B cell (primary cell): ENCODE measurements around the gene CXXC4. TPM values are rescaled to one million over a fixed set of nuclear protein-coding genes. Genes with fewer than 3 reads are reported as not detected.

Experiments
- ATAC-seq: fragments of 200-7000 bp; cut with Tn5 transposase; one replicate; pipeline ENCODE4 v1.10.0; 2021; ENCODE audit warnings: low read depth, mild to moderate bottlenecking, moderate number of reproducible peaks, moderate library complexity
- CTCF ChIA-PET: fragments of 350-600 bp; sonication (Branson Sonifier 250); formaldehyde crosslinking; loops from one replicate; lab custom pipeline; 2021; ENCODE audit warnings: antibody characterized with exemption, inconsistent platforms; lab: Charles Lee
- POLR2A ChIA-PET: fragments of 350-600 bp; sonication (Branson Sonifier 250); formaldehyde crosslinking; loops from one replicate; lab custom pipeline; 2021; ENCODE audit warnings: antibody characterized with exemption; lab: Charles Lee
- DNase-seq: peaks from one replicate; pipeline ENCODE4 v3.0.0; 2013
- H2AFZ ChIP-seq: 2 replicates; pipeline ENCODE4 v1.6.1; 2012; ENCODE audit warnings: mild to moderate bottlenecking, low read depth, low read length; ENCODE audit not compliant: insufficient read depth, poor library complexity, severe bottlenecking
- H3K27ac ChIP-seq, 2 donors: 1 replicate in 1 of 2; 2 replicates in 1 of 2; pipeline ENCODE4 v1.5.1; 2012 to 2013; ENCODE audit warnings: low read length in 2 of 2, mild to moderate bottlenecking in 2 of 2, moderate library complexity in 1 of 2
- H3K27me3 ChIP-seq, 4 experiments: fragments of 200-600 bp in 1 of 4; sonication (generic) in 1 of 4; replicated peaks in 1 of 4; 1 replicate in 2 of 4; 2 replicates in 2 of 4; pipeline versions ENCODE4 v1.6.1 to v1.7.0; 2013 to 2016; ENCODE audit warnings: low read length in 3 of 4, mild to moderate bottlenecking in 2 of 4, mixed read lengths in 1 of 4, moderate library complexity in 1 of 4; ENCODE audit not compliant: insufficient read depth in 4 of 4, control insufficient read depth in 3 of 4; ENCODE audit errors: control extremely low read depth in 1 of 4
- H3K36me3 ChIP-seq, 2 experiments: replicated peaks in 1 of 2; 1 replicate in 1 of 2; 2 replicates in 1 of 2; pipeline versions ENCODE4 v1.6.1 to v1.7.1; 2013; ENCODE audit warnings: low read length in 1 of 2; ENCODE audit not compliant: insufficient read depth in 2 of 2, control insufficient read depth in 1 of 2; ENCODE audit errors: control extremely low read depth in 1 of 2, extremely low read depth in 1 of 2
- H3K4me1 ChIP-seq, 2 donors: fragments of 200-600 bp in 1 of 2; sonication (generic) in 1 of 2; 1 replicate in 1 of 2; 2 replicates in 1 of 2; pipeline versions ENCODE4 v1.5.1 to v1.6.1; 2013 to 2017; ENCODE audit warnings: low read length in 2 of 2; ENCODE audit not compliant: control insufficient read depth in 2 of 2, insufficient read depth in 2 of 2
- H3K4me2 ChIP-seq: replicated peaks from 2 replicates; pipeline ENCODE3; 2012; ENCODE audit warnings: mild to moderate bottlenecking, low read depth, low read length; ENCODE audit not compliant: poor library complexity, severe bottlenecking
- H3K4me3 ChIP-seq, 5 experiments: fragments of 200-600 bp in 1 of 5; sonication (generic) in 1 of 5; 1 replicate in 3 of 5; 2 replicates in 2 of 5; pipeline versions ENCODE4 v1.5.1 to v1.7.0; 2011 to 2016; ENCODE audit warnings: low read length in 4 of 5, mild to moderate bottlenecking in 4 of 5, low read depth in 2 of 5, control low read depth in 1 of 5, moderate library complexity in 1 of 5; ENCODE audit not compliant: insufficient read depth in 1 of 5; ENCODE audit errors: control extremely low read depth in 1 of 5, extremely low read depth in 1 of 5
- H3K79me2 ChIP-seq: fragments of 200-600 bp; sonication (generic); one replicate; pipeline ENCODE4 v1.6.0; 2016; ENCODE audit warnings: low read length; ENCODE audit not compliant: control insufficient read depth, insufficient read depth
- H3K9ac ChIP-seq: fragments of 200-600 bp; sonication (generic); 2 replicates; pipeline ENCODE4 v1.6.1; 2017; ENCODE audit warnings: mild to moderate bottlenecking, low read length, moderate library complexity
- H3K9me3 ChIP-seq, 3 donors: one replicate each; pipeline versions ENCODE4 v1.6.1 to v1.7.1; 2013; ENCODE audit warnings: low read length in 2 of 3; ENCODE audit not compliant: control insufficient read depth in 2 of 3, insufficient read depth in 1 of 3; ENCODE audit errors: control extremely low read depth in 1 of 3
- H4K20me1 ChIP-seq: 2 replicates; pipeline ENCODE4 v1.6.0; 2012; ENCODE audit warnings: mild to moderate bottlenecking, low read length; ENCODE audit not compliant: insufficient read depth, control insufficient read depth, poor library complexity, severe bottlenecking
- H3K27ac Mint-ChIP-seq: one replicate; pipeline ENCODE4 v1.8.0; 2021; ENCODE audit warnings: mixed read lengths
- H3K27me3 Mint-ChIP-seq: one replicate; pipeline ENCODE4 v1.8.0; 2021; ENCODE audit warnings: mixed read lengths
- H3K4me1 Mint-ChIP-seq: one replicate; pipeline ENCODE4 v1.8.0; 2021; ENCODE audit warnings: mixed read lengths
- H3K4me3 Mint-ChIP-seq: one replicate; pipeline ENCODE4 v1.8.0; 2021; ENCODE audit warnings: mixed read lengths
- H3K9me3 Mint-ChIP-seq: one replicate; pipeline ENCODE4 v1.8.0; 2022; ENCODE audit warnings: mixed read lengths; ENCODE audit not compliant: insufficient read depth
- EZH2 ChIP-seq: IDR thresholded peaks from 2 replicates; pipeline ENCODE4 v1.6.1; 2012; ENCODE audit warnings: borderline replicate concordance, low read depth, mild to moderate bottlenecking, moderate library complexity, low read length; ENCODE audit not compliant: insufficient read depth, poor library complexity, severe bottlenecking
- WGBS: methylation state at CpG from one replicate; pipeline ENCODE4 v1.1.5; 2013; ENCODE audit warnings: missing lambda C conversion rate; ENCODE audit not compliant: insufficient coverage; 5-methylcytosine and 5-hydroxymethylcytosine counted together
- intact Hi-C: fragments of 100-400 bp; cut with micrococcal nuclease; formaldehyde crosslinking; loops from one replicate; pipeline ENCODE4 v1.10.0; 2022
- polyA plus RNA-seq: library from polyadenylated mRNA; depleted of rRNA; stranded (reverse); fragments of >200 nt; gene quantifications from 2 replicates; pipeline ENCODE4 v1.2.3, GENCODE V29; 2012
- total RNA-seq, 2 donors: library from RNA; stranded (reverse); fragments of 120-200 nt in 1 of 2; gene quantifications; 1 replicate in 1 of 2; 2 replicates in 1 of 2; pipeline versions ENCODE4 v1.2.3 to v1.2.4, GENCODE V29; 2013 to 2022
- TF ChIP-seq, protein P1 (sequence below): fragments of 200-600 bp; IDR thresholded peaks from one replicate; pipeline ENCODE4 v1.8.0; 2022; ENCODE audit warnings: antibody characterized with exemption, mild to moderate bottlenecking

Gene CXXC4
- total and polyA plus RNA-seq, 2 donors (not counting 1 experiment from before 2014, with no cell fraction given) = not detected

DNA sequence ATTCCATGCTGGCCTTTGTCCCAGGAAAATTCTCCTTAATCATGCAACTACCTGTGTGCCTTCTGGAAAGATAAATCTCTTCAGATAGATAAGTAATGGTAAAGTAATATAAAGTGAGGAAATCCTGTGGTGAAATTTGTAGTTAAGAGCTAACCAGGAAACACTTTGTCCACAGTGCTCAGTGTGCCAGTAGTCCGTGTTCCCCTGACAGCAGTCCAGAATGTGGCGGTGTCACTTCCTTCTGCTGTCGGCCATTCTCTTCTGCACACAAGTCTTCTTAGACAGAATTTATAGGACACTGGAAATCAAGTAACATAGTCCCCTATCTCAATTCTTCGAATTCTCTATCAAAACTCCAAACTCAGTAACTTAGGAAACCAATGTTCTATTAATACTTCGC, 5.7 kb upstream of the CXXC4 start:
- intact Hi-C loops = no loop called here
- Histone ChIP-seq H3K27me3 (peaks cover 0 to 8% (median 3%) of the 10 kb centered on the region in 4 experiments), H3K27ac (no peak overlapping the region), H3K79me2 (no peaks in the 10 kb centered on the region), H3K4me1 (peaks cover under 1 to 2% of the 10 kb centered on the region in 2 donors), H3K9me3 (no peaks in the 10 kb centered on the region), H3K36me3 (no peaks in the 10 kb centered on the region), H3K4me3 (no peak overlapping the region), H3K4me2 (no peak overlapping the region), H2AFZ (no peak overlapping the region), H4K20me1 (no peaks in the 10 kb centered on the region), H3K9ac (no peak overlapping the region)
- Mint-ChIP-seq H3K4me3 (no peak overlapping the region), H3K27me3 (peaks cover 42% of the 10 kb centered on the region), H3K27ac (no peak overlapping the region), H3K4me1 (no peaks in the 10 kb centered on the region), H3K9me3 (no peaks in the 10 kb centered on the region)
- ChIA-PET POLR2A (no interaction called here), CTCF (no interaction called here)
- no peak for ATAC-seq
- WGBS = 28% methylated on average over 5 of the region's 5 CpGs
- DNase-seq = no peak
- TF ChIP-seq, protein P1, sequence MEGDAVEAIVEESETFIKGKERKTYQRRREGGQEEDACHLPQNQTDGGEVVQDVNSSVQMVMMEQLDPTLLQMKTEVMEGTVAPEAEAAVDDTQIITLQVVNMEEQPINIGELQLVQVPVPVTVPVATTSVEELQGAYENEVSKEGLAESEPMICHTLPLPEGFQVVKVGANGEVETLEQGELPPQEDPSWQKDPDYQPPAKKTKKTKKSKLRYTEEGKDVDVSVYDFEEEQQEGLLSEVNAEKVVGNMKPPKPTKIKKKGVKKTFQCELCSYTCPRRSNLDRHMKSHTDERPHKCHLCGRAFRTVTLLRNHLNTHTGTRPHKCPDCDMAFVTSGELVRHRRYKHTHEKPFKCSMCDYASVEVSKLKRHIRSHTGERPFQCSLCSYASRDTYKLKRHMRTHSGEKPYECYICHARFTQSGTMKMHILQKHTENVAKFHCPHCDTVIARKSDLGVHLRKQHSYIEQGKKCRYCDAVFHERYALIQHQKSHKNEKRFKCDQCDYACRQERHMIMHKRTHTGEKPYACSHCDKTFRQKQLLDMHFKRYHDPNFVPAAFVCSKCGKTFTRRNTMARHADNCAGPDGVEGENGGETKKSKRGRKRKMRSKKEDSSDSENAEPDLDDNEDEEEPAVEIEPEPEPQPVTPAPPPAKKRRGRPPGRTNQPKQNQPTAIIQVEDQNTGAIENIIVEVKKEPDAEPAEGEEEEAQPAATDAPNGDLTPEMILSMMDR = no peak
- TF ChIP-seq EZH2 = no peak

DNA sequence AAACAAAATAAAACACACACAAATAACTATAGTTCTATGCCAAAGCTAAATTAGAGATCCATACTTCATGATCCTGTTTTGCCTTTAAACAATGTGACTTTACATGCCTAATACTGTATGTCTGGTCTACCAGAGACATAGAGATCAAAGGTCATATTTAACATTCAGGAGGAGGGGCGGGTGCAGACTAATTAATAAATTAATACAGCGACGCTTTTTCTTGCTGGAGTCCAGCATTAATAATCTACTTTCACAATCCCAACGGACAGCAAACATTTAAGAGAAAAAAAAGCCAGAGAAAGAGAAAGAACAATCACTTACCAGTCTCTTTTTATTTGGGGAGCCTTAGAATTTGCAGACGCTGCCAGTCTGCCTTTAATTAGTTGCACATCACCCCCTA, 509 bp downstream of the CXXC4 start:
- no peak overlapping the region for H3K4me3 ChIP-seq
- H3K27me3 ChIP-seq = peaks cover 0 to 39% (median 35%) of the 10 kb centered on the region in 4 experiments
- H3K36me3 ChIP-seq = no peaks in the 10 kb centered on the region
- peaks cover 0 to 9% (median 3%) of the 10 kb centered on the region in 3 donors for H3K9me3 ChIP-seq
- H3K27me3 Mint-ChIP-seq = peaks cover 78% of the 10 kb centered on the region
- H3K79me2 ChIP-seq = no peaks in the 10 kb centered on the region
- intact Hi-C loops = no loop called here
- peaks cover 27 to 28% of the 10 kb centered on the region in 2 donors for H3K4me1 ChIP-seq
- no peak overlapping the region for H2AFZ ChIP-seq
- WGBS = 60% methylated on average over 4 of the region's 5 CpGs
- H3K9me3 Mint-ChIP-seq = no peaks in the 10 kb centered on the region
- CTCF ChIA-PET = no interaction called here
- no peak for DNase-seq
- no peak overlapping the region for H3K27ac Mint-ChIP-seq
- H3K27ac ChIP-seq = no peak overlapping the region
- peaks cover 24% of the 10 kb centered on the region for H3K4me1 Mint-ChIP-seq
- H3K4me3 Mint-ChIP-seq = peak overlapping the region; percentile 30
- no peak for ATAC-seq
- no peak overlapping the region for H3K9ac ChIP-seq
- POLR2A ChIA-PET = no interaction called here
- TF ChIP-seq, protein P1 = no peak
- no peak for TF ChIP-seq EZH2
- no peaks in the 10 kb centered on the region for H4K20me1 ChIP-seq
- H3K4me2 ChIP-seq = peak overlapping the region; percentile 10
